HG03457 (cell line): ENCODE measurements around the gene TECPR2.
"Not testable (repeated sequence)": the region's sequence is repeated elsewhere in the genome, so short reads cannot be mapped to it uniquely, and the experiment has no call there.

Experiments used
- ATAC-seq: cut with Tn5 transposase; IDR thresholded peaks from one replicate; pipeline ENCODE4 v1.9.1; 2021; ENCODE audit warnings: moderate number of reproducible peaks; ENCODE audit not compliant: unreplicated experiment

TECPR2 gene

GRCh38 chr14:102508410-102508773, 145.7 kb downstream of the TECPR2 start:
- ATAC-seq = no peak

GRCh38 chr14:102508774-102509745, 146.3 kb downstream of the TECPR2 start:
- ATAC-seq = no peak

- ATAC-seq = peak; percentile 54
These were observed 147.2 kb downstream of the TECPR2 start, which contains the start of gene ANKRD9 for GRCh38 chr14:102509746-102510615. ANKRD9 (minus strand) TSS chr14:102509776; CDS start chr14:102507889, 1,887 bp downstream.

- no peak for ATAC-seq
These were observed 148.1 kb downstream of the TECPR2 start for GRCh38 chr14:102510616-102511520.

- no peak for ATAC-seq
These were observed 148.8 kb downstream of the TECPR2 start for GRCh38 chr14:102511538-102511937.

- no peak for ATAC-seq
These were observed 150.1 kb downstream of the TECPR2 start for GRCh38 chr14:102512793-102513300.

GRCh38 chr14:102513899-102514772, 151.4 kb downstream of the TECPR2 start:
- ATAC-seq = no peak

GRCh38 chr14:102514987-102515733, 152.4 kb downstream of the TECPR2 start:
- ATAC-seq = no peak

- no peak for ATAC-seq
These were observed 154.0 kb downstream of the TECPR2 start for GRCh38 chr14:102516531-102517391.

- ATAC-seq = no peak
These were observed 154.8 kb downstream of the TECPR2 start for GRCh38 chr14:102517392-102518062.

GRCh38 chr14:102518063-102518648, 155.4 kb downstream of the TECPR2 start:
- ATAC-seq = no peak

- ATAC-seq = not testable (repeated sequence)
These were observed 157.0 kb downstream of the TECPR2 start for GRCh38 chr14:102519709-102520108.

- no peak for ATAC-seq
These were observed 160.4 kb downstream of the TECPR2 start for GRCh38 chr14:102523200-102523568.

- ATAC-seq = peak; percentile 8
These were observed 161.1 kb downstream of the TECPR2 start for GRCh38 chr14:102523569-102524450.

GRCh38 chr14:102524451-102525218, 161.9 kb downstream of the TECPR2 start:
- peak; percentile 97 for ATAC-seq
